HepG2 (cell line): ENCODE results near the gene PPP2R5B. TPM values are rescaled to one million over a fixed set of nuclear protein-coding genes. Genes with fewer than 3 reads are reported as not detected.
A peak's percentile ranks its signal among the peaks of the same experiment; 100 is the strongest.

Experiments used
- GATAD2A ChIP-seq: IDR thresholded peaks from 2 replicates; pipeline ENCODE4 v1.6.1; 2016
- HNRNPH1 ChIP-seq: fragments of 200-400 bp; formaldehyde crosslinking; optimal IDR thresholded peaks from 2 replicates; pipeline ENCODE3; 2017; ENCODE audit warnings: mild to moderate bottlenecking, low read depth, low read length
- HNRNPLL ChIP-seq: fragments of 200-400 bp; formaldehyde crosslinking; IDR thresholded peaks from 2 replicates; pipeline ENCODE4 v1.6.1; 2017; ENCODE audit warnings: mild to moderate bottlenecking, low read depth, low read length; ENCODE audit not compliant: poor library complexity, severe bottlenecking
- HOXD1 ChIP-seq: sonication (generic); formaldehyde crosslinking; IDR thresholded peaks from 2 replicates; pipeline ENCODE4 v1.5.0; 2020; ENCODE audit warnings: missing genetic modification reagents
- KDM6A ChIP-seq: IDR thresholded peaks from 2 replicates; pipeline ENCODE4 v1.6.1; 2016; ENCODE audit warnings: low read depth
- NR0B2 ChIP-seq: sonication (generic); formaldehyde crosslinking; IDR thresholded peaks from 2 replicates; pipeline ENCODE4 v1.4.0; 2020; ENCODE audit warnings: mild to moderate bottlenecking, missing genetic modification reagents
- POLR2AphosphoS2 ChIP-seq: IDR thresholded peaks from 2 replicates; pipeline ENCODE4 v1.6.1; 2011; ENCODE audit warnings: low read depth, low read length, improper control_type of control experiment
- SALL1 ChIP-seq: sonication (generic); formaldehyde crosslinking; IDR thresholded peaks from 2 replicates; pipeline ENCODE4 v1.8.0; 2022; ENCODE audit warnings: mild to moderate bottlenecking, missing genetic modification reagents
- SIX4 ChIP-seq: sonication (generic); formaldehyde crosslinking; IDR thresholded peaks from 2 replicates; pipeline ENCODE4 v1.4.0; 2020; ENCODE audit warnings: missing genetic modification reagents
- TIGD3 ChIP-seq: sonication (generic); formaldehyde crosslinking; IDR thresholded peaks from 2 replicates; pipeline ENCODE4 v1.5.1; 2020; ENCODE audit warnings: mild to moderate bottlenecking, missing genetic modification reagents, borderline replicate concordance
- XBP1 ChIP-seq: sonication (generic); formaldehyde crosslinking; IDR thresholded peaks from 2 replicates; pipeline ENCODE4 v1.5.0; 2020; ENCODE audit warnings: missing genetic modification reagents
- ZMYM3 ChIP-seq: sonication (generic); formaldehyde crosslinking; IDR thresholded peaks from 2 replicates; pipeline ENCODE4 v1.5.1; 2020; ENCODE audit warnings: mild to moderate bottlenecking, missing genetic modification reagents
- ZNF235 ChIP-seq: sonication (generic); formaldehyde crosslinking; IDR thresholded peaks from 2 replicates; pipeline ENCODE4 v1.8.1; 2023; ENCODE audit warnings: mild to moderate bottlenecking, missing genetic modification reagents, borderline replicate concordance
- ZNF263 ChIP-seq: sonication (generic); formaldehyde crosslinking; IDR thresholded peaks from 2 replicates; pipeline ENCODE4 v1.4.0; 2020; ENCODE audit warnings: missing genetic modification reagents
- polyA plus RNA-seq, 8 experiments: library from polyadenylated mRNA; depleted of rRNA in 3 of 8; stranded (reverse) in 7 of 8; unstranded in 1 of 8; fragments of >200 nt; fragmentation: Illumina TruSeq in 4 of 8; extraction: Trizol in 4 of 8; gene quantifications; 2 replicates each; pipeline versions ENCODE4 v1.2.1 to v1.2.3, GENCODE V29; 2011 to 2016; ENCODE audit warnings: low read depth in 4 of 8, missing spikeins in 1 of 8, mixed read lengths in 1 of 8; ENCODE audit not compliant: insufficient read depth in 1 of 8
- total RNA-seq, 5 experiments: library from RNA; depleted of rRNA; stranded (reverse); fragments of >200 nt; fragmentation: Illumina TruSeq; extraction: Trizol; gene quantifications; 2 replicates each; pipeline ENCODE4 v1.2.3, GENCODE V29; 2016; ENCODE audit warnings: low read depth in 1 of 5
- TF ChIP-seq, protein P1 (sequence below): sonication (generic); formaldehyde crosslinking; IDR thresholded peaks from 2 replicates; pipeline ENCODE4 v1.4.0; 2020; ENCODE audit warnings: missing genetic modification reagents
- TF ChIP-seq, protein P2 (sequence below), 2 experiments: sonication (generic) in 1 of 2; formaldehyde crosslinking in 1 of 2; IDR thresholded peaks; 2 replicates each; pipeline versions ENCODE4 v1.5.1 to v1.6.1; 2011 to 2020; ENCODE audit warnings: borderline replicate concordance in 1 of 2, low read depth in 1 of 2, low read length in 1 of 2, mild to moderate bottlenecking in 1 of 2, missing genetic modification reagents in 1 of 2, moderate library complexity in 1 of 2
- TF ChIP-seq, protein P3 (sequence below): sonication (generic); formaldehyde crosslinking; IDR thresholded peaks from 2 replicates; pipeline ENCODE4 v1.5.1; 2020; ENCODE audit warnings: mild to moderate bottlenecking, missing genetic modification reagents, moderate library complexity
- TF ChIP-seq, protein P4 (sequence below): sonication (generic); formaldehyde crosslinking; IDR thresholded peaks from 2 replicates; pipeline ENCODE4 v1.4.0; 2020; ENCODE audit warnings: missing genetic modification reagents

Gene PPP2R5B
- total and polyA plus RNA-seq, 2 of the 13 experiments (the other 11 are each of a cell fraction or from before 2014, with no cell fraction given): 2.3 to 8.3 TPM

DNA sequence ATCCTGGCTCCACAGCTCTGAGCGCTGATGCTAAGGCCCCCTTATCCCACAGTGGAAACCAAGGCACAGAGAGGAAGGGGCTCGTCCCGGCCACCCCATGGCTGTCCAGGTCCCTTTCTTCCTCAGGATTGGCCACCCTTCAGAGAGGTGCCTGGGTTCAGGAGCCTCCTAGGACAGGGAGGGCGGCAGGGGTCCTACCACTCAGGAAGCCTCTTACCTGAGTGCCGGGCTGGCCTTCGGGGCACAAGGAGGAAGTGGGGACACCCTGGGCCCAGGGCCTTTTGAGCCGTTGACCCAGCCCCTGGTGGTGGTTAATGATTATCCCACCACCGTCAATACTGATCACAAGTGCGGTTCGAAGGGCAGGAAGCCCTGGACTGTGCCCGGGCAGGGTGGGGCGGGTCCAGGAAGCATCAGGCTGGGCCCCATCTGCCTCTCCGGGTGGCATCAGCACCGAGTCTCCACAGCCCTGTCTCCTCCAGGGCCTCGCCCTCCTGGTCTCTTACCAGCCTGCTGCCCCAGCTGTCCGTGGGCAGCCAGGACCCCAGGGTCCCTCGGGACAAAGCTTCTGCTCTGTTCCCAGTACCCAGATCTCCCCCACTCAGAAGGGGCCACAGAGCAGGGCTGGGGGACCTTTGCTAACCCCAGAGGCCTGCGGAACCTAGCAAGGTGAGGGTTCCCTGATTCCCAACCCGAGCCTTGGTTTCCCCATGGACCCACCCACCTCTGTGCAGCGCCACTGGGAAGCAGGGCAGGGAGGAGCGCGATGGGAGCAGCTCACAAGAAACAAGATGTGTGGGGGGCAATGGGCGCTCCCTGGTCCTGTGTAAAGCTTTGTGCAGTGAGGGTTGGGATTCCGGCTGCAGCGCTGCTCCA, 31.1 kb upstream of the PPP2R5B start (continued):
- TF ChIP-seq, protein P1, sequence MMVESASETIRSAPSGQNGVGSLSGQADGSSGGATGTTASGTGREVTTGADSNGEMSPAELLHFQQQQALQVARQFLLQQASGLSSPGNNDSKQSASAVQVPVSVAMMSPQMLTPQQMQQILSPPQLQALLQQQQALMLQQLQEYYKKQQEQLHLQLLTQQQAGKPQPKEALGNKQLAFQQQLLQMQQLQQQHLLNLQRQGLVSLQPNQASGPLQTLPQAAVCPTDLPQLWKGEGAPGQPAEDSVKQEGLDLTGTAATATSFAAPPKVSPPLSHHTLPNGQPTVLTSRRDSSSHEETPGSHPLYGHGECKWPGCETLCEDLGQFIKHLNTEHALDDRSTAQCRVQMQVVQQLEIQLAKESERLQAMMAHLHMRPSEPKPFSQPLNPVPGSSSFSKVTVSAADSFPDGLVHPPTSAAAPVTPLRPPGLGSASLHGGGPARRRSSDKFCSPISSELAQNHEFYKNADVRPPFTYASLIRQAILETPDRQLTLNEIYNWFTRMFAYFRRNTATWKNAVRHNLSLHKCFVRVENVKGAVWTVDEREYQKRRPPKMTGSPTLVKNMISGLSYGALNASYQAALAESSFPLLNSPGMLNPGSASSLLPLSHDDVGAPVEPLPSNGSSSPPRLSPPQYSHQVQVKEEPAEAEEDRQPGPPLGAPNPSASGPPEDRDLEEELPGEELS (CRISPR knock-in tag): peak; percentile 74
- TF ChIP-seq KDM6A (CRISPR knock-in tag) (peak; percentile 87), HOXD1 (CRISPR knock-in tag) (peak; percentile 85), XBP1 (CRISPR knock-in tag) (no peak), NR0B2 (CRISPR knock-in tag) (peak; percentile 25; the same call in 1 of the 2 replicates), ZNF235 (CRISPR knock-in tag) (0 out of 2 replicates have a peak, but pooled peaks have one; percentile 5), SIX4 (CRISPR knock-in tag) (peak; percentile 38; the same call in 1 of the 2 replicates), TIGD3 (peak; percentile 52; the same call in 1 of the 2 replicates), ZNF263 (CRISPR knock-in tag) (peak; percentile 25; the same call in 1 of the 2 replicates), SALL1 (peak; percentile 85), ZMYM3 (peak; percentile 75; the same call in 1 of the 2 replicates), GATAD2A (CRISPR knock-in tag) (peak; percentile 80), HNRNPLL (no peak), POLR2AphosphoS2 (peak; percentile 77; the same call in 1 of the 2 replicates), HNRNPH1 (peak; percentile 21)
- TF ChIP-seq, protein P2, sequence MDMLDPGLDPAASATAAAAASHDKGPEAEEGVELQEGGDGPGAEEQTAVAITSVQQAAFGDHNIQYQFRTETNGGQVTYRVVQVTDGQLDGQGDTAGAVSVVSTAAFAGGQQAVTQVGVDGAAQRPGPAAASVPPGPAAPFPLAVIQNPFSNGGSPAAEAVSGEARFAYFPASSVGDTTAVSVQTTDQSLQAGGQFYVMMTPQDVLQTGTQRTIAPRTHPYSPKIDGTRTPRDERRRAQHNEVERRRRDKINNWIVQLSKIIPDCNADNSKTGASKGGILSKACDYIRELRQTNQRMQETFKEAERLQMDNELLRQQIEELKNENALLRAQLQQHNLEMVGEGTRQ (IDR thresholded peaks at IDR 0.05; ENCODE audit: low read depth, low read length): no peak
- TF ChIP-seq, protein P2 (CRISPR knock-in tag; IDR thresholded peaks at IDR 0.05; ENCODE audit: borderline replicate concordance): 0 out of 2 replicates have a peak, but pooled peaks have one; percentile 41
- TF ChIP-seq, protein P3, sequence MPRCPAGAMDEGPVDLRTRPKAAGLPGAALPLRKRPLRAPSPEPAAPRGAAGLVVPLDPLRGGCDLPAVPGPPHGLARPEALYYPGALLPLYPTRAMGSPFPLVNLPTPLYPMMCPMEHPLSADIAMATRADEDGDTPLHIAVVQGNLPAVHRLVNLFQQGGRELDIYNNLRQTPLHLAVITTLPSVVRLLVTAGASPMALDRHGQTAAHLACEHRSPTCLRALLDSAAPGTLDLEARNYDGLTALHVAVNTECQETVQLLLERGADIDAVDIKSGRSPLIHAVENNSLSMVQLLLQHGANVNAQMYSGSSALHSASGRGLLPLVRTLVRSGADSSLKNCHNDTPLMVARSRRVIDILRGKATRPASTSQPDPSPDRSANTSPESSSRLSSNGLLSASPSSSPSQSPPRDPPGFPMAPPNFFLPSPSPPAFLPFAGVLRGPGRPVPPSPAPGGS (CRISPR knock-in tag): peak; percentile 39; the same call in 1 of the 2 replicates
- TF ChIP-seq, protein P4, sequence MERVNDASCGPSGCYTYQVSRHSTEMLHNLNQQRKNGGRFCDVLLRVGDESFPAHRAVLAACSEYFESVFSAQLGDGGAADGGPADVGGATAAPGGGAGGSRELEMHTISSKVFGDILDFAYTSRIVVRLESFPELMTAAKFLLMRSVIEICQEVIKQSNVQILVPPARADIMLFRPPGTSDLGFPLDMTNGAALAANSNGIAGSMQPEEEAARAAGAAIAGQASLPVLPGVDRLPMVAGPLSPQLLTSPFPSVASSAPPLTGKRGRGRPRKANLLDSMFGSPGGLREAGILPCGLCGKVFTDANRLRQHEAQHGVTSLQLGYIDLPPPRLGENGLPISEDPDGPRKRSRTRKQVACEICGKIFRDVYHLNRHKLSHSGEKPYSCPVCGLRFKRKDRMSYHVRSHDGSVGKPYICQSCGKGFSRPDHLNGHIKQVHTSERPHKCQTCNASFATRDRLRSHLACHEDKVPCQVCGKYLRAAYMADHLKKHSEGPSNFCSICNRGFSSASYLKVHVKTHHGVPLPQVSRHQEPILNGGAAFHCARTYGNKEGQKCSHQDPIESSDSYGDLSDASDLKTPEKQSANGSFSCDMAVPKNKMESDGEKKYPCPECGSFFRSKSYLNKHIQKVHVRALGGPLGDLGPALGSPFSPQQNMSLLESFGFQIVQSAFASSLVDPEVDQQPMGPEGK (CRISPR knock-in tag): peak; percentile 93
